H1 (cell line): ENCODE data around the gene TXNL4A. TPM values are rescaled to one million over a fixed set of nuclear protein-coding genes. Genes with fewer than 3 reads are reported as not detected.
A peak's percentile ranks its signal among the peaks of the same experiment; 100 is the strongest.

Experiments used
- ASH2L ChIP-seq: fragments of 200-600, 300-600 bp; sonication (generic); IDR thresholded peaks from one replicate; pipeline ENCODE4 v1.7.1; 2017; ENCODE audit warnings: low read length
- BACH1 ChIP-seq: IDR thresholded peaks from 2 replicates; pipeline ENCODE4 v1.6.1; 2012; ENCODE audit warnings: low read length, improper control_type of control experiment
- CBX5 ChIP-seq: fragments of 300-800, 300-1000 bp; sonication (generic); IDR thresholded peaks from 2 replicates; pipeline ENCODE4 v1.7.1; 2016; ENCODE audit warnings: antibody characterized with exemption, low read length, low read depth
- CEBPB ChIP-seq: IDR thresholded peaks from 2 replicates; pipeline ENCODE4 v1.6.1; 2012; ENCODE audit warnings: low read depth, low read length
- CTBP2 ChIP-seq: IDR thresholded peaks from 2 replicates; pipeline ENCODE4 v1.7.0; 2011; ENCODE audit warnings: borderline replicate concordance, mild to moderate bottlenecking, moderate library complexity, mixed read lengths, low read length; ENCODE audit not compliant: insufficient read depth, insufficient read length
- CTCF ChIP-seq, 3 experiments: IDR thresholded peaks; 1 replicate in 2 of 3; 2 replicates in 1 of 3; pipeline versions ENCODE4 v1.5.1 to v1.6.1; 2011; ENCODE audit warnings: low read length in 3 of 3, mild to moderate bottlenecking in 3 of 3, inconsistent platforms in 2 of 3, low read depth in 1 of 3, moderate library complexity in 1 of 3; ENCODE audit not compliant: insufficient read depth in 1 of 3; ENCODE audit errors: control extremely low read depth in 1 of 3
- EZH2 ChIP-seq: fragments of 200-600 bp; sonication (generic); IDR thresholded peaks from 2 replicates; pipeline ENCODE4 v1.7.1; 2012; ENCODE audit warnings: low read depth, mild to moderate bottlenecking, moderate library complexity, low read length, inconsistent platforms; ENCODE audit not compliant: severe bottlenecking
- FOSL1 ChIP-seq: IDR thresholded peaks from 2 replicates; pipeline ENCODE4 v1.6.1; 2011; ENCODE audit warnings: mild to moderate bottlenecking, low read depth, low read length, moderate library complexity; ENCODE audit not compliant: insufficient read depth
- HDAC2 ChIP-seq, 2 experiments: fragments of 300-600 bp in 1 of 2; sonication (generic) in 1 of 2; IDR thresholded peaks; 2 replicates each; pipeline ENCODE4 v1.6.1; 2011 to 2012; ENCODE audit warnings: low read depth in 2 of 2, low read length in 2 of 2, mild to moderate bottlenecking in 2 of 2, moderate library complexity in 2 of 2, borderline replicate concordance in 1 of 2, inconsistent platforms in 1 of 2
- NANOG ChIP-seq: IDR thresholded peaks from 2 replicates; pipeline ENCODE4 v1.6.1; 2011; ENCODE audit warnings: low read length, low read depth, mild to moderate bottlenecking, inconsistent platforms; ENCODE audit not compliant: insufficient read depth, poor library complexity, severe bottlenecking
- NRF1 ChIP-seq: IDR thresholded peaks from 2 replicates; pipeline ENCODE4 v1.6.1; 2011; ENCODE audit warnings: mild to moderate bottlenecking, low read depth, low read length, improper control_type of control experiment
- POU5F1 ChIP-seq: IDR thresholded peaks from 2 replicates; pipeline ENCODE4 v1.6.1; 2011; ENCODE audit warnings: low read depth, mild to moderate bottlenecking, low read length, moderate library complexity
- RBBP5 ChIP-seq: IDR thresholded peaks from 2 replicates; pipeline ENCODE4 v1.7.1; 2012; ENCODE audit warnings: low read depth, mild to moderate bottlenecking, inconsistent platforms, low read length, moderate library complexity, borderline replicate concordance
- RFX5 ChIP-seq: IDR thresholded peaks from 2 replicates; pipeline ENCODE4 v1.6.1; 2011; ENCODE audit warnings: low read depth, low read length, improper control_type of control experiment, borderline replicate concordance
- SP1 ChIP-seq: IDR thresholded peaks from 2 replicates; pipeline ENCODE4 v1.6.1; 2011; ENCODE audit warnings: low read depth, low read length
- SP2 ChIP-seq: IDR thresholded peaks from 2 replicates; pipeline ENCODE4 v1.6.1; 2012; ENCODE audit warnings: mild to moderate bottlenecking, low read length, inconsistent platforms
- SP4 ChIP-seq: IDR thresholded peaks from 2 replicates; pipeline ENCODE4 v1.6.1; 2012; ENCODE audit warnings: low read length, inconsistent platforms
- SUZ12 ChIP-seq: fragments of 200-600 bp; sonication (generic); IDR thresholded peaks from 2 replicates; pipeline ENCODE4 v1.6.1; 2012; ENCODE audit warnings: mild to moderate bottlenecking, inconsistent platforms, low read length, moderate library complexity, mixed read lengths
- TAF7 ChIP-seq: optimal IDR thresholded peaks from 2 replicates; pipeline ENCODE3; 2011; ENCODE audit warnings: low read depth, mild to moderate bottlenecking, inconsistent platforms, low read length, moderate library complexity, borderline replicate concordance
- TEAD4 ChIP-seq: IDR thresholded peaks from 2 replicates; pipeline ENCODE4 v1.6.1; 2012; ENCODE audit warnings: low read depth, low read length, inconsistent platforms, mixed read lengths
- ZNF274 ChIP-seq: IDR thresholded peaks from 2 replicates; pipeline ENCODE4 v1.7.0; 2012; ENCODE audit warnings: low read length, borderline replicate concordance; ENCODE audit errors: extremely low read depth
- polyA plus RNA-seq, 7 experiments: library from polyadenylated mRNA; depleted of rRNA in 3 of 7; stranded (reverse) in 5 of 7; unstranded in 2 of 7; fragments of >200 nt in 5 of 7; fragments of 200-250 nt in 2 of 7; gene quantifications; 1 replicate in 5 of 7; 2 replicates in 1 of 7; 4 replicates in 1 of 7; pipeline versions ENCODE4 v1.2.1 to v1.2.3, GENCODE V29; 2011 to 2013; ENCODE audit warnings: missing spikeins in 2 of 7, mixed read lengths in 2 of 7
- total RNA-seq: library from RNA; stranded (reverse); fragmentation: NEBNext Ultra II Directional; extraction: Animal tissue kit (Norgen Biotek cat#: 25700); gene quantifications from 2 replicates; pipeline ENCODE4 v1.2.1, GENCODE V29; 2021

The TXNL4A gene
- total and polyA plus RNA-seq, 2 of the 8 experiments (the other 6 are each of a cell fraction or from before 2014, with no cell fraction given) = 169 to 181 TPM

- TF ChIP-seq CTCF (IDR thresholded peaks at IDR 0.05; ENCODE audit: control extremely low read depth in 1 of 3, insufficient read depth in 1 of 3, low read depth in 1 of 3, low read length in 3 of 3) (no peak), NRF1 (no peak), SP1 (no peak), POU5F1 (no peak), TEAD4 (0 out of 2 replicates have a peak, but pooled peaks have one; percentile 2), CEBPB (no peak), TAF7 (peak; percentile 6), CTBP2 (no peak), ZNF274 (no peak), SUZ12 (no peak), BACH1 (peak; percentile 24; the same call in 1 of the 2 replicates), HDAC2 (IDR thresholded peaks at IDR 0.05; ENCODE audit: borderline replicate concordance in 1 of 2, low read depth in 2 of 2, low read length in 2 of 2) (peak in 1 of 2 experiments; percentile 83; a peak in 1 of 4 replicates), FOSL1 (no peak), ASH2L (peak; percentile 76), CBX5 (no peak), EZH2 (no peak), RFX5 (no peak), SP2 (no peak), SP4 (no peak), RBBP5 (peak; percentile 72; the same call in 1 of the 2 replicates), NANOG (no peak)
These were observed at the start of gene TXNL4A (continued) for GRCh38 chr18:79988451-79989194.
